GM12892 (cell line): ENCODE measurements around the gene KAT7.

Experiments used
- POLR2A ChIP-seq: IDR thresholded peaks from 2 replicates; pipeline ENCODE4 v1.6.1; 2011; ENCODE audit warnings: low read depth, low read length, control low read depth
- POLR2AphosphoS5 ChIP-seq: IDR thresholded peaks from 2 replicates; pipeline ENCODE4 v1.6.1; 2011; ENCODE audit warnings: low read depth, low read length, control low read depth
- TAF1 ChIP-seq: IDR thresholded peaks from 2 replicates; pipeline ENCODE4 v1.6.1; 2011; ENCODE audit warnings: low read depth, mild to moderate bottlenecking, control low read depth, low read length, borderline replicate concordance

- no peak for TF ChIP-seq POLR2A
- TF ChIP-seq POLR2AphosphoS5 = no peak
- no peak for TF ChIP-seq TAF1
These were observed 47.0 kb downstream of the KAT7 start for GRCh38 chr17:49835472-49835871.
